ENCODE measurements around the gene LRRC28. TPM values are rescaled to one million over a fixed set of nuclear protein-coding genes. Genes with fewer than 3 reads are reported as not detected.

LRRC28 gene
- total RNA-seq, 1 donor from 2014 or later: 23.8 TPM

DNA sequence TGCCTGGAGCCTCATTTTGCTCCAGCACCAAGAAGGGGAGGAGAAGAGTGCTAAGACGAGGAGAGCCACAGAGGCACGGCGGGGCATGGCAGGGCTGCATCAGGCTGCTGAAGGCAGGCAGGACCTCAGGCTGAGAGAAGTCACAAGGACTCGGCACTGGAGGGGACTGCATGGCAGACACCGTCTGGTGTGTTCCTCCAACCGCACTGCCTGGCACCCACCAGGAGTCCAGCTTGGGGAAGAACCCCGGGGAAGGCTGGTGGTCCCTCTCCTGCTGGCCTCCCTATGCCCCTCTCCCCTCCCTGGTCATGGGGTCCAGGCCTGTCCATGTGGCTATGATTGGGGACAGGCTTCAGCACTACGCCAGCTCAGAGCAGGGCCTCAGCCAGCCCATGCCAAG is 161.3 kb downstream of the LRRC28 start:
- H3K27me3 ChIP-seq: no peaks in the 10 kb centered on the region
- intact Hi-C loops (cut with DNase I): no loop called here
- DNase-seq (ENCODE audit: extremely low spot score in 2 of 2): no peak

DNA sequence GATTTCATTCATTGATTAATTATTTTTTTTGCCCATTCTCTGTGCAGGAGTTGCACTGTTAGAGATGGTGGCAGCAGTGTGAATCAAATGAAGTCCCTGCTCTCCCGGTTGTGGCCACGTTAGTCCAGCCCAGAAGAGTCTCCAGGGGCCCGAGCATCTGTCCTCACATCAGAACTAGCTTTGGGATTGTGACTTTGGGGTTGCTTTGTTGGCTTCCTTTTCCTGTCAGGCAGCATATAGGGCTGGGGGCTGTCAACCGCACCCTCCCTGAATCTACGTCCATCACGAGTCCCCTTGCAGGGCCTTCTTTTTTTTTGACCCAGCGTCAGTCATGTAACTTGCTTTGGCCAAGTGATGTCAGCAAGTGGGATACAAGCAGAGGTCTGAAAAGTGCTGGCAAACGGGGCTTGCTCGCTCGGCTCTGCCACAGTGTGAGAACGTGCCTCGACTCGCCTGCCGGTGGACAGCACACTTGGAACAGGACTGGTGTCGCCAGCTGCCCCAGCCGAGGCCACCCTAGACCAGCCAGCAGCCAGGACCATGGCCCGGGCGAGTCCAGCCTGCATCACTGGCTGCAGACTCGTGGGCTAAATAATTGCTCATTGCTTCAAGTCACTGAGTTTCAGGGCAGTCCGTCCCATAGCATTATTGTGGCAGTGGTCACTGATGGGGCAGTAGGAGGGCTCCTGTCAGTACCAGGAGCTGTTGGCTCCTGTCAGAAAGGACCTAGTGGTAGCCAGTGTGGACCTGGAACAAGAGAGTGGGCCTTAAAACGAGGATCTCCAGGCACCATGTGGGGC is 162.9 kb downstream of the LRRC28 start:
- H3K4me3 ChIP-seq: no peak overlapping the region
- no peak overlapping the region for H3K27ac ChIP-seq
- no peaks in the 10 kb centered on the region for H3K27me3 ChIP-seq
- H3K36me3 ChIP-seq: no peaks in the 10 kb centered on the region
- peaks cover 7% of the 10 kb centered on the region for H3K4me1 ChIP-seq
- no peaks in the 10 kb centered on the region for H3K9me3 ChIP-seq
- DNase-seq (ENCODE audit: extremely low spot score in 2 of 2): no peak
- intact Hi-C loops (cut with DNase I): no loop called here
- TF ChIP-seq, protein P1, sequence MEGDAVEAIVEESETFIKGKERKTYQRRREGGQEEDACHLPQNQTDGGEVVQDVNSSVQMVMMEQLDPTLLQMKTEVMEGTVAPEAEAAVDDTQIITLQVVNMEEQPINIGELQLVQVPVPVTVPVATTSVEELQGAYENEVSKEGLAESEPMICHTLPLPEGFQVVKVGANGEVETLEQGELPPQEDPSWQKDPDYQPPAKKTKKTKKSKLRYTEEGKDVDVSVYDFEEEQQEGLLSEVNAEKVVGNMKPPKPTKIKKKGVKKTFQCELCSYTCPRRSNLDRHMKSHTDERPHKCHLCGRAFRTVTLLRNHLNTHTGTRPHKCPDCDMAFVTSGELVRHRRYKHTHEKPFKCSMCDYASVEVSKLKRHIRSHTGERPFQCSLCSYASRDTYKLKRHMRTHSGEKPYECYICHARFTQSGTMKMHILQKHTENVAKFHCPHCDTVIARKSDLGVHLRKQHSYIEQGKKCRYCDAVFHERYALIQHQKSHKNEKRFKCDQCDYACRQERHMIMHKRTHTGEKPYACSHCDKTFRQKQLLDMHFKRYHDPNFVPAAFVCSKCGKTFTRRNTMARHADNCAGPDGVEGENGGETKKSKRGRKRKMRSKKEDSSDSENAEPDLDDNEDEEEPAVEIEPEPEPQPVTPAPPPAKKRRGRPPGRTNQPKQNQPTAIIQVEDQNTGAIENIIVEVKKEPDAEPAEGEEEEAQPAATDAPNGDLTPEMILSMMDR (IDR thresholded peaks at IDR 0.05): no peak
- no peak for TF ChIP-seq POLR2A (IDR thresholded peaks at IDR 0.05)
- no peak for TF ChIP-seq POLR2AphosphoS5 (IDR thresholded peaks at IDR 0.05; ENCODE audit: insufficient read depth in 1 of 2, low read depth in 1 of 2)

More for the DNA sequence above, 161.3 kb downstream of the LRRC28 start:
- H3K9me3 ChIP-seq: no peaks in the 10 kb centered on the region
- H3K27ac ChIP-seq: no peak overlapping the region
- no peak overlapping the region for H3K4me3 ChIP-seq
- peaks cover 22% of the 10 kb centered on the region for H3K4me1 ChIP-seq
- no peak for TF ChIP-seq POLR2AphosphoS5 (IDR thresholded peaks at IDR 0.05; ENCODE audit: insufficient read depth in 1 of 2, low read depth in 1 of 2)
- TF ChIP-seq POLR2A (IDR thresholded peaks at IDR 0.05): no peak
- TF ChIP-seq, protein P1 (IDR thresholded peaks at IDR 0.05): no peak
- no peaks in the 10 kb centered on the region for H3K36me3 ChIP-seq

DNA sequence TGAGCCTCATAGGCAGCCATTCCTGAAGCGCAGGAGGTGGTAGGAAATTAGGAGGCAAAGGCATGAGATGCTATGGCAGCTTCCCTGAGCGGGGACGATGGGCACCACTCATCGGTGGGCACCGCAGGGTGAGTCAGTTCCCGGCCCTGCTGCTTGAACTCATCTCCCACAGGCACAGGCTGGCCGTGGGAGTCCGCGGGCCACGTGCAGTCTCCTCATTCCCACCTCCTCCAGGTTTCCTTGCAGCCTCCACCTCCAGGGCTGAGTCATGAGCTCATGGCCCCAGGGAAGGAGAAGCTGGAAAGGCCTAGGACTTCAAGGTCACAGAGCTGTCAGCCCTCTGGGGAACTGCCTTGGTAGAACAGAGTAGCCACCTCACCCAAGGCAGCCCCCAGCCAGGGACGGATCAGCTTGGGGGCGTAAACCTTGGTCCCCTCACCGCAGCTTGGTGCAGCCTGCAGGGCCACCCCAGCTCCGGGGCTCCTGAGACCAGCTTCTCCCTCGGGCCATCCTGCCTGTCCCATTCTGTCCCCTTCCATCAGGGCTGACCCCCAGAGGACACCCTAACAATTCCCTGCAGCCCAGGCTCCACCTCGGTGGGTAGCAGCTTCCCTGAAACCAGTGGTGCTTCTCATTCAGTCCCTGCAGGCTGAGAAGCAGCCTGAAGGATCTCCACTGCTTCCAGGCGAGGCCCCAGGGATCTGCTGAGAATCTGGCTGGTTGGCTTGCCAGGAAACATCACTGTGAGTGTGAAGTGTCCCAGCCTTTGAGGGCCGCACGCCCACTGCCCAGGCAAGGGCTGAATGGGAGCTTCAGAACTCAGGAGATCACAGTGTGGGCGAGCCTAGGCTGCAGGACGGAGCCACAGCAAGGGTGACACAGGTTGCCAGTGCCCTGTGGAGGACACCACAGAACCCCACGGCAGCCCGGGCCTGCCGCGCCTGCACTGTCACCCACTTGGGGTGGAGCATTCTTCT is 163.8 kb downstream of the LRRC28 start:
- H3K27me3 ChIP-seq: no peaks in the 10 kb centered on the region
- DNase-seq (ENCODE audit: extremely low spot score in 2 of 2): no peak
- no peaks in the 10 kb centered on the region for H3K4me1 ChIP-seq
- TF ChIP-seq POLR2AphosphoS5 (IDR thresholded peaks at IDR 0.05; ENCODE audit: insufficient read depth in 1 of 2, low read depth in 1 of 2) (no peak), POLR2A (IDR thresholded peaks at IDR 0.05) (no peak)
- TF ChIP-seq, protein P1 (IDR thresholded peaks at IDR 0.05): no peak
- H3K27ac ChIP-seq: no peak overlapping the region
- intact Hi-C loops (cut with DNase I): no loop called here
- no peaks in the 10 kb centered on the region for H3K9me3 ChIP-seq
- no peak overlapping the region for H3K4me3 ChIP-seq
- no peaks in the 10 kb centered on the region for H3K36me3 ChIP-seq

DNA sequence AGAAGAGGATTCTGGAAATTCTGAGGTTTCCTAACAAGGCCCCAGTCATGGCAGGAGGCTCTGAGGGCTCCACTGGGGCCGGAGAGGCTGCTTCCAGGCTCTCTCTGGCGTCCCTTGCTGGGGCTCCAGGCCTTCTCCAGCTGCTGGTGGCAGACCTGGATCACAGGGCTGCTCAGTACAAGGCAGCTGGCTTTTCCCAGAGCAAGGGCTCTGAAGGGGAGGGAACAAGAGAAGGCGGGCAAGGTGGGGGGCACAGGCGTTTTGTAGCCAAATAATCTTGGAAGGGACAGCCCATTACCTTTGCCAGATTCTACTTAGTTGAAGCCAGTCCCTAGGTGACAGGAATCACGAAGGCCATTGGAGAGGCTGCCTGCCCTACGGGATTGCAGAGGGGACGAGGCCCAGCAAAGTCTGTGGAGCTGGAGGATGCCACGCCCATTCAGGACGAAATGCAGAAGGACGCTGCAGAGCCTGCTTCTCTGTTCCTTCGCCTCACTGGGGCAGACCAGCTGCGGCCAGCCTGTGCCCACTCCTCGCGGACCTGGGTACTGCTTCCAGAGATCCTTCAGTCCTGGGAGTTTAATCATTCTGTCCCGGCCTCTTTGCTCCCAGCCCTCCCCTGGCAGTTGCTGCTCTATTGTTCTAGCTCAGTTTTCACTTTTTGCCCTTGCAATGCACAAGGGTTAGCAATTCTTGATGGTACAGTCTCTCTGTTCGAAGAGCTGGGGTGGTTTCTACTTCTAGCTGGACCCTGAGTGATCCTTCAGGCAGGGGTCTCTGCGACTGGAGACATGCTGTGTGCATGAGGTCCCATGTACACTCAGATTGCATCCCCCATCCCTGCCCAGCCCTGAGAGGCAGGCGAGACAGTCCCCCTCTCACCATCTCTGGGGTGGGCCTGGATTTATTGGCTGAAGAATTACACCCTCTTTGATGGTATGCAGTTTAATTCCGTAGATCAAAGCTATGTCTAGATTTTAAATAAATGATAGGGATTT is 165.2 kb downstream of the LRRC28 start:
- H3K36me3 ChIP-seq: no peaks in the 10 kb centered on the region
- no peak for TF ChIP-seq POLR2A (IDR thresholded peaks at IDR 0.05)
- TF ChIP-seq, protein P1 (IDR thresholded peaks at IDR 0.05): no peak
- no peak for TF ChIP-seq POLR2AphosphoS5 (IDR thresholded peaks at IDR 0.05; ENCODE audit: insufficient read depth in 1 of 2, low read depth in 1 of 2)
- no peaks in the 10 kb centered on the region for H3K9me3 ChIP-seq
- no peaks in the 10 kb centered on the region for H3K27me3 ChIP-seq
- H3K4me1 ChIP-seq: no peaks in the 10 kb centered on the region
- intact Hi-C loops (cut with DNase I): no loop called here
- H3K4me3 ChIP-seq: no peak overlapping the region
- peak in 1 of 2 donors; percentile 79 for DNase-seq (ENCODE audit: extremely low spot score in 2 of 2)
- H3K27ac ChIP-seq: no peak overlapping the region
